Lung (tissue), 12 donors: ENCODE results near the gene FAR1. TPM values are rescaled to one million over a fixed set of nuclear protein-coding genes. Genes with fewer than 3 reads are reported as not detected.

Source experiments
- ATAC-seq: fragments of 200-7000 bp; cut with Tn5 transposase; one replicate; pipeline ENCODE4 v1.9.1; 2020; ENCODE audit warnings: moderate number of reproducible peaks; ENCODE audit not compliant: insufficient read depth, low FRiP score
- DNase-seq, 3 donors: peaks; one replicate each; pipeline ENCODE4 v3.0.0-alpha.2; 2013 to 2017
- H3K27ac ChIP-seq, 2 donors: one replicate each; pipeline ENCODE4 v1.5.1; 2013; ENCODE audit warnings: mild to moderate bottlenecking in 2 of 2, moderate library complexity in 2 of 2, control low read depth in 1 of 2, inconsistent platforms in 1 of 2, low read depth in 1 of 2, low read length in 1 of 2
- H3K27me3 ChIP-seq, 3 donors: one replicate each; pipeline ENCODE4 v1.5.1; 2013; ENCODE audit warnings: low read length in 2 of 3; ENCODE audit not compliant: control insufficient read depth in 3 of 3, insufficient read depth in 3 of 3
- H3K36me3 ChIP-seq, 4 donors: one replicate each; pipeline ENCODE4 v1.5.1; 2013; ENCODE audit warnings: low read length in 4 of 4, mild to moderate bottlenecking in 1 of 4, moderate library complexity in 1 of 4; ENCODE audit not compliant: control insufficient read depth in 4 of 4, insufficient read depth in 4 of 4
- H3K4me1 ChIP-seq, 5 donors: one replicate each; pipeline ENCODE4 v1.5.1; 2013; ENCODE audit warnings: low read length in 5 of 5, mild to moderate bottlenecking in 2 of 5, moderate library complexity in 1 of 5; ENCODE audit not compliant: control insufficient read depth in 5 of 5, insufficient read depth in 5 of 5
- H3K4me3 ChIP-seq: one replicate; pipeline ENCODE4 v1.5.1; 2013; ENCODE audit warnings: mild to moderate bottlenecking, control low read depth, moderate library complexity
- H3K9ac ChIP-seq, 2 donors: one replicate each; pipeline ENCODE4 v1.5.1; 2013; ENCODE audit warnings: low read length in 2 of 2, control low read depth in 1 of 2; ENCODE audit not compliant: insufficient read depth in 1 of 2
- H3K9me3 ChIP-seq, 4 donors: one replicate each; pipeline ENCODE4 v1.5.1; 2013; ENCODE audit warnings: low read length in 3 of 4, mild to moderate bottlenecking in 1 of 4, moderate library complexity in 1 of 4; ENCODE audit not compliant: control insufficient read depth in 4 of 4, insufficient read depth in 3 of 4
- CTCF ChIP-seq: IDR thresholded peaks from 2 replicates; pipeline ENCODE4 v1.5.1; 2012; ENCODE audit warnings: mild to moderate bottlenecking; ENCODE audit errors: control extremely low read depth, extremely low read depth
- WGBS, 2 donors: extraction: QIAGEN DNeasy Blood & Tissue Kit; methylation state at CpG; one replicate each; pipeline ENCODE4 v1.1.7; 2013; 5-methylcytosine and 5-hydroxymethylcytosine counted together
- polyA plus RNA-seq, 2 donors: library from polyadenylated mRNA; stranded (reverse); fragments of 200-250 nt; gene quantifications; one replicate each; pipeline ENCODE4 v1.2.1, GENCODE V29; 2013
- total RNA-seq, 2 donors: library from RNA; depleted of rRNA in 1 of 2; stranded (reverse); fragments of >200 nt in 1 of 2; gene quantifications; one replicate each; pipeline ENCODE4 v1.2.1, GENCODE V29; 2014 to 2021
- donor health status: control.
- donor health status: control.
- donor health status: Bipolar disorder and iron deficiency.
- donor health status: healthy.
- donor health status: DM: yes; HTN: yes; CAD: no.

FAR1 gene
- total and polyA plus RNA-seq, 4 donors, result 22.5 to 126 (median 39.9) TPM

GRCh38 chr11:13695886-13696285 lies 27.4 kb downstream of the FAR1 start:
- no peak overlapping the region for H3K4me3 ChIP-seq
- no peak for DNase-seq
- no peak for TF ChIP-seq CTCF
- H3K36me3 ChIP-seq, result peaks cover 0 to 20% (median 12%) of the 10 kb centered on the region in 4 donors
- no peak overlapping the region for H3K27ac ChIP-seq
- no peak overlapping the region for H3K9ac ChIP-seq
- peaks cover 0 to 8% (median 0%) of the 10 kb centered on the region in 5 donors for H3K4me1 ChIP-seq
- no peaks in the 10 kb centered on the region for H3K9me3 ChIP-seq
- no peak for ATAC-seq
- H3K27me3 ChIP-seq, result no peaks in the 10 kb centered on the region

GRCh38 chr11:13697710-13698109 lies 29.2 kb downstream of the FAR1 start:
- Histone ChIP-seq H3K9ac (no peak overlapping the region), H3K27me3 (no peaks in the 10 kb centered on the region), H3K27ac (no peak overlapping the region), H3K4me3 (no peak overlapping the region), H3K4me1 (peaks cover 0 to 5% (median 0%) of the 10 kb centered on the region in 5 donors), H3K36me3 (peaks cover 3 to 25% (median 13%) of the 10 kb centered on the region in 4 donors), H3K9me3 (no peaks in the 10 kb centered on the region)
- 91 to 97% methylated on average over 1 of the region's 1 CpG for WGBS, 2 donors
- TF ChIP-seq CTCF, result no peak
- DNase-seq (no peak), ATAC-seq (no peak)

- Histone ChIP-seq H3K9ac (no peak overlapping the region), H3K27me3 (no peaks in the 10 kb centered on the region), H3K9me3 (no peaks in the 10 kb centered on the region), H3K4me1 (peaks cover 0 to 5% (median 0%) of the 10 kb centered on the region in 5 donors), H3K4me3 (no peak overlapping the region), H3K36me3 (peaks cover 3 to 25% (median 13%) of the 10 kb centered on the region in 4 donors), H3K27ac (no peak overlapping the region)
- DNase-seq (no peak), ATAC-seq (no peak)
- WGBS, 2 donors, result 65% methylated on average over 2 of the region's 2 CpGs
- no peak for TF ChIP-seq CTCF
Measured at GRCh38 chr11:13698132-13698531, 29.7 kb downstream of the FAR1 start.

GRCh38 chr11:13699041-13699440 lies 30.6 kb downstream of the FAR1 start:
- WGBS, 2 donors, result 87 to 89% methylated on average over 2 of the region's 2 CpGs

More at GRCh38 chr11:13699041-13699440, 30.6 kb downstream of the FAR1 start:
- no peak overlapping the region for H3K9ac ChIP-seq
- TF ChIP-seq CTCF, result no peak
- no peak overlapping the region for H3K27ac ChIP-seq
- peaks cover 0 to 5% (median 0%) of the 10 kb centered on the region in 5 donors for H3K4me1 ChIP-seq
- no peaks in the 10 kb centered on the region for H3K9me3 ChIP-seq
- no peak for DNase-seq
- no peaks in the 10 kb centered on the region for H3K27me3 ChIP-seq
- H3K36me3 ChIP-seq, result peaks cover 4 to 25% (median 13%) of the 10 kb centered on the region in 4 donors
- H3K4me3 ChIP-seq, result no peak overlapping the region
- ATAC-seq, result no peak
